Right hindlimb (tissue), 1 donor: Measurements from ENCODE around the gene CFAP74.
"Not testable (repeated sequence)": the region's sequence is repeated elsewhere in the genome, so short reads cannot be mapped to it uniquely, and the experiment has no call there.

Experiments
- DNase-seq: peaks from one replicate; pipeline ENCODE4 v3.0.0-alpha.2; 2018

CFAP74 gene

GRCh38 chr1:1946540-1946939 lies 57.0 kb downstream of the CFAP74 start:
- peak; percentile 66 for DNase-seq

GRCh38 chr1:1945782-1946393 lies 57.7 kb downstream of the CFAP74 start:
- no peak for DNase-seq

- DNase-seq = peak; percentile 65
Measured at GRCh38 chr1:1943834-1944570, 59.6 kb downstream of the CFAP74 start.

DNA sequence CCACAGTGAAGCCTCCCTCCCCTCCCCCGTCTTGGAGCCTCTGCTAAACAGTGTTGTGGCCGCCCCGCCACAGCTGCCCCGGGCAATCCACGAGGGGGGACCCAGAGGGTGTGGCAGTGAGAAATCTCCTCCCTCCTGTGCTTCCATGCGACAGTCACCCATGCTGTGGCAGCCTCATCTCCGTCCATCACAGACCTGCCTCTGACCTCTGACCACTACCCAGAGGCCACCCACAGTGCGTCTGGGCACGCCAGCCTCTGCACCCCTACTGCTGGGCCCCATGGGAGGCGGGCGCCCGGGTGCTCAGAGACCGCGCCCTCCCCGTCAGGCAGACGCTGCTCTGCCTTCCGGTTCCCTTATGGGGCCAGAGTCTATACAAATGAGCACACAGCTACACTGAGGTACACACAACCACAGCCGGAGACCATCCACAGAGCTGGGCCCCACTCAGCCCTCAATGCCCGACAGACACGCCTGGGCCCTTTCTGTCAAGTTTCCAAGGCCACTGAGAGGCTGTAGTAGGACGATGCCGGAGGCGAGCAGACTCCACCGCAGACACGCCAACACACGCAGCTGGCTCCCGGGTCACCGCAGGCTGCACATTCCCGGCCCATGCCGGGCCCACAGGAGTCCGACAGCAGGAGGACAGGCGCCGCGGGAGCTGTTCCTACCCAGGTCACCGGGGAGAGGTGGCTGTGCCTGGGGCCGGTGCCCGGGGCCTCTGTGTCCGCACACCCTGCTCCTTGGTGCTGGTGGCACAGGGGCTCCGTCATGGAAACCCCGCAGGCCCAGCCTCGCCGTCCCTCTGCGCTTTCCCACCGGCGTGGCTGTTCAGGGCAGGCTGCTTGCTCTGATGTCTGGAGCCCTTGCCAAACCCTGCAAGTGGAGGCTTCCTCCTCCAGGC lies 60.6 kb downstream of the CFAP74 start:
- no peak for DNase-seq

GRCh38 chr1:1941868-1942752 lies 61.5 kb downstream of the CFAP74 start:
- DNase-seq = no peak

GRCh38 chr1:1941211-1941841 lies 62.3 kb downstream of the CFAP74 start:
- no peak for DNase-seq

DNA sequence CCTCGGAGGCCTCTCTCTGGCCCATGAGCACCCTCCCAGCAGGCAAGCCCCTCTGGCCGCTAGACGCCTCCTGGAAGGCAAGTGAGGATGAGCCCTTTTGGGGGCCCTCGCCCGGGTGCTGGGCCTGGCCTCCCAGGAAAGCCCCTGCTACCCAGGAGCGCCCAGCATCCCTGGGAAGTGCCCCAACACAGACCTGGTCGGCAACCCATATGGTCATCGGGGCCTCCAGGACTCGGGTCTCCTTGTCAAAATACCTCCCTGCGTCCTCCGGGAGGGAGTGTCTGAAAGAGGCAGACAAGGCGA lies 63.5 kb downstream of the CFAP74 start:
- DNase-seq = no peak

DNA sequence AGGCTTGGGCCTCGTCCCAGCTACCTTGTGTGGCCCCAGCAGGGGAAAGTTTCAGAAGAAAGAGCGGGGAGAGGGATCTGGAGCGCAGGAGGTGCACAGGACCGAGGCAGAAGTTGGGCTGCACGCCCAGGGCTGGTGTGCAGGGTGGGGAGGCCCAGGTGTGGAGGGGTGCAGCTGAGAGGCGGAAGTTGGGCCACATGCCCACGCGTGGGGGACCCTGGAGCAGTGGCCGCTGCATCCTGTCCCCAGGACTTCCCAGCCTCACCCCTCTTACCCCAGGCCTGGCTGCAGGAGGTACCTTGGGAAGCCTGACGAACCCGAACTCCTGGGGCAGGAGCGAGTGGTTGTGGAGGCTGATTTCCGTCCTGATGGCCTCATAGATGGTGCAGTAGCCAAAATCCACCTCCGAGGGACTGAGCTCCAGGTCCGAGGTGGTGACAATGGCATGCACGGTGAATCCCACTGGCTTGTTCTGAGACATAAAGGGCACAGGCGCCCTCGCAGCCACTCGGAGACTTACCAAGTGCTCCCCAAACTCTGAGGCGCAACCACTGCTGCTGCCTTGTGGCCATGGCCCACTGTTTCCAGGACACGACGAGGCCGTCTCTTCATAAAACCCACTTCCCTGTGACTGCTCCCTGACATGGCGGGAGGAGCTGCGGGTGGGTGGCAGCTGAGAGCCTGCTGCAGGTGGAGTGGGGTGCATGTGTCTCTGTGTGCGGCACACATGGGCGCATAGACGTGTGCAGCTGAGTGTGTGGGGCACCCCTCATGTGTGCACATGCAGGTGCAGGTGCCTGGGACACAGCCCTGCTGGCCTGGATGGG lies 64.1 kb downstream of the CFAP74 start:
- no peak for DNase-seq

DNA sequence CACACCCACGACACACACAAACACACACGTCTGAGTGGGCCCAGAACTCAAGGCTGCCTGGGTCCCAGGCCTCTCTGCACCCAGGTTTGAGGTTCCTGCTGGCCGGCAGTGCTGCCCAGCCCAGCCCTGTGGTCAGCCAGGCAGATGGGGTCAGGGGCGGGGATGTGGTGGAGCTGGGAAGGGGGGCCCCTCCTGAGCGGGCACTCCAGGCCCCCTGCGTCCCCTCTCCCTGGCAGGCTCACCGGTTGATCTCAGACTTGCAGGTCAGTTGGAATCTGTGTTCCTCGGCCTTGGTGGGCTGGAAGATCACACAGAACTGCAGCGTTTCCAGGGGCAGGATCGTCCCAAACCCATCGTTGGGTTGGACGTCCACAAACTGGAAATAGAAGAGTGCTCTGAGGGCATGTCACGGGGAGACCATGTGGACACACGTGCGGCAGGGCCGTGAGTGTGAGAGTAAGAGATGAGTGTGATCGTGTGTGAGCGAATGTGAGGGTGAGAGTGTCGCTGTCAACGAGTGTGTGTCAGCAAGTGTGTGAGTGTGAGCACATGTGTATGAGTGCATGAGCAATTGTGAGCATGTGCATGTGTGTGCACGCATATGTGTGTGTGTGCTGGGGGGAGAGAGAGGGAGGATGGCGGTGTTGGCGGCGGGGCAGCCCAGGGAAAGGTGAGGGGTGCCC lies 64.8 kb downstream of the CFAP74 start:
- DNase-seq = no peak

DNA sequence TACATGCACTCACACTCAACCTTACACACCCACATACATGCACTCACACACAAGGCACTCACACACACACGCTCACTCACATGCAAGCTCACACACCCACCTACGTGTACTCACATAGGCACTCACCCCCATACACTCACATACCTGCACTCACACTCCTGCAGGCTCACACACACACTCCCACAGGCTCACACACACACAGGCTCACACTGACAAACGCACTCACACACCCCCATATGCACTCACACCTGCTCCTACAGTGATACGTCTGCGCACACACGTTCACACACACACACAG lies 65.4 kb downstream of the CFAP74 start:
- no peak for DNase-seq

GRCh38 chr1:1937549-1938275 lies 65.9 kb downstream of the CFAP74 start:
- DNase-seq = no peak

- DNase-seq = no peak
Measured at GRCh38 chr1:1937061-1937460, 66.5 kb downstream of the CFAP74 start.

DNA sequence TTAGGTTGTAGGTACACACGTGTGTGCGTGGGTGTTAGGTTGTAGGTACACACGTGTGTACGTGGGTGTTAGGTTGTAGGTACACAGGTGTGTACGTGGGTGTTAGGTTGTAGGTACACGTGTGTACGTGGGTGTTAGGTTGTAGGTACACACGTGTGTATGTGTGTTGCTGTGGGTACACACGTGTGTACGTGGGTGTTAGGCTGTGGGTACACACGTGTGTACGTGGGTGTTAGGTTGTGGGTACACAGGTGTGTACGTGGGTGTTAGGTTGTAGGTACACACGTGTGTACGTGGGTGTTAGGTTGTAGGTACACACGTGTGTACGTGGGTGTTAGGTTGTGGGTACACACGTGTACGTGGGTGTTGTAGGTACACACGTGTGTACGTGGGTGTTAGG lies 68.7 kb downstream of the CFAP74 start:
- DNase-seq = not testable (repeated sequence)

DNA sequence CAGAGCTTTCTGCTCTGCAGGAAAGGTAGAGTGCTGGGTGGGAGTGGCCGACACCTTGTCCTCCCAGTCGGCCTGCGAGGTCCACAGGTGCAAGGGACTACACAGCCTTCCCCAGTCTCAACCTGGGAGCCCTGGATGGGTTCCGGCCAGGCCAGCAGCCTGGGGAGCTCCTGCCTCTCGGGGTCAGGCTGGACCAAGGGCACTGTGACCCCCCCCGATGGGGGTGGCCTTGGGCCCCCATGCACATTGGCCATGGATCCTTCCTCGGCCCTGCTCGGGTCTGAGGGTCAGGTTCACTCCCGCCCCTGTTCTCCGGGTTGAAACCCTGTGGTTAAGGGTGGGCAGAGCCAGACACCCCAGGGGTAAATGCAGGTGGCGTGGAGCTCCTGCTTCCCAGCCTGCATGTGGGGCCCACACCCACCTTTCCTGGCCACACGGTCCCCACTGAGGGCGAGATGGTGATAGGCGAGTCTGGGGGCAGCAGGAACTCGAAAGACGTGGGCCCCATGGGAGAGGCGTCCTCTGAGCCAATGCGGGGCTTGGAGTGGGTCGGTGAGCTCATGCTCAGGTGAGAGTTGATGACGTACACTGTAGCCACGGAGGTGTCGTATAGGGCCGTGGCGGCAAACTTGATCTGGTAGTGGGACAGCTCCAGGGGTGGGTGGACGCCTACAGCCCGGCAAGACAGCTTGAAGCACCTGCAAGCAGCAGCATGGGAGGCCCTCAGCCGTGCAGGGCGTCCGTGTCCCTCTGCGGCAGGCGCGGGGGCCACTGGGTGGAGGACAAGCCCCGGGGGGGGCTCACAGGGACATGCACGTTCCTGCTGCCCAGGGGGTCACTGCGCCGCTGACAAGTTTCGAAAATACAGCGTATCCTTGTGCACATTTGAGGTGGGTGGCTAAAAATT lies 73.7 kb downstream of the CFAP74 start:
- DNase-seq = no peak

GRCh38 chr1:1929102-1929638 lies 74.4 kb downstream of the CFAP74 start:
- DNase-seq = no peak

- no peak for DNase-seq
Measured at GRCh38 chr1:1928231-1929101, 75.1 kb downstream of the CFAP74 start.

- DNase-seq = no peak
Measured at GRCh38 chr1:1927751-1928150, 75.8 kb downstream of the CFAP74 start.
